BLaER1 treated with 17β-estradiol and CSF1 and Interleukin-3, amounts not matched to agents 10 nM and 100 nM (cell line): ENCODE data around the gene PRR12.

ENCODE experiments used
- H3K27ac ChIP-seq, 11 experiments: shearing (Covaris generic); formaldehyde crosslinking; 2 replicates each; pipeline ENCODE4 v1.8.1; 2022
- H3K27me3 ChIP-seq, 11 experiments: shearing (Covaris generic); formaldehyde crosslinking; 2 replicates each; pipeline ENCODE4 v1.8.1; 2022
- H3K36me3 ChIP-seq, 11 experiments: shearing (Covaris generic); formaldehyde crosslinking; 2 replicates each; pipeline ENCODE4 v1.8.1; 2022
- H3K4me1 ChIP-seq, 10 experiments: shearing (Covaris generic); formaldehyde crosslinking; 2 replicates each; pipeline ENCODE4 v1.8.1; 2022
- H3K4me2 ChIP-seq, 11 experiments: shearing (Covaris generic); formaldehyde crosslinking; 2 replicates each; pipeline ENCODE4 v1.8.1; 2022
- H3K4me3 ChIP-seq, 10 experiments: shearing (Covaris generic); formaldehyde crosslinking; 2 replicates each; pipeline ENCODE4 v1.8.1; 2022
- H3K9ac ChIP-seq, 11 experiments: shearing (Covaris generic); formaldehyde crosslinking; 2 replicates each; pipeline ENCODE4 v1.8.1; 2022
- H3K9me3 ChIP-seq, 11 experiments: shearing (Covaris generic); formaldehyde crosslinking; replicated peaks in 1 of 11; 2 replicates each; pipeline ENCODE4 v1.8.1; 2022
- H4K20me1 ChIP-seq, 11 experiments: shearing (Covaris generic); formaldehyde crosslinking; 2 replicates each; pipeline ENCODE4 v1.8.1; 2022
- Cebpa-rat ChIP-seq, 11 experiments: shearing (Covaris generic); IDR thresholded peaks; 2 replicates each; pipeline ENCODE4 v1.8.1; 2022

The PRR12 gene

GRCh38 chr19:49590971-49591730 lies at the start of gene PRR12:
Gene PRR12, plus strand, starts transcription at chr19:49591182. Its CDS starts 473 bp downstream, at chr19:49591655.
- Histone ChIP-seq H3K4me1 (peaks cover 8 to 29% (median 12%) of the 10 kb centered on the region in 10 experiments; a peak in 19 of 20 replicates), H4K20me1 (peaks cover 19 to 43% (median 29%) of the 10 kb centered on the region in 11 experiments; a peak in 21 of 22 replicates), H3K36me3 (peaks cover 18 to 24% (median 21%) of the 10 kb centered on the region in 11 experiments), H3K4me3 (peak within 1 kb of the TSS; percentile 80 to 95 (median 90)), H3K27ac (peak within 1 kb of the TSS; percentile 74 to 100 (median 97)), H3K4me2 (peak within 1 kb of the TSS; percentile 98 to 100 (median 99)), H3K27me3 (no peaks in the 10 kb centered on the region), H3K9me3 (no peaks in the 10 kb centered on the region), H3K9ac (peak within 1 kb of the TSS; percentile 86 to 98 (median 92))
- no peak for TF ChIP-seq Cebpa-rat (IDR thresholded peaks at IDR 0.05)

- peaks cover 0 to 63% (median 0%) of the 10 kb centered on the region in 11 experiments; a peak in 10 of 22 replicates for H3K36me3 ChIP-seq
- H3K9me3 ChIP-seq: no peaks in the 10 kb centered on the region
- H4K20me1 ChIP-seq: peaks cover 0 to 8% (median 0%) of the 10 kb centered on the region in 11 experiments; a peak in 1 of 22 replicates
- no peak overlapping the region for H3K27ac ChIP-seq
- peaks cover 27 to 47% (median 39%) of the 10 kb centered on the region in 10 experiments for H3K4me1 ChIP-seq
- H3K9ac ChIP-seq: no peak overlapping the region
- peaks cover 0 to 4% (median 0%) of the 10 kb centered on the region in 11 experiments; a peak in 2 of 22 replicates for H3K27me3 ChIP-seq
- no peak overlapping the region for H3K4me3 ChIP-seq
- no peak overlapping the region for H3K4me2 ChIP-seq
- TF ChIP-seq Cebpa-rat (IDR thresholded peaks at IDR 0.05): no peak
Observed at GRCh38 chr19:49541914-49542313, 49.1 kb upstream of the PRR12 start.

GRCh38 chr19:49542446-49542845 lies 48.5 kb upstream of the PRR12 start:
- Histone ChIP-seq H3K9me3 (no peaks in the 10 kb centered on the region), H3K4me2 (peak overlapping the region in 1 of 11 experiments; percentile 14; a peak in 1 of 22 replicates), H3K27me3 (no peaks in the 10 kb centered on the region), H3K9ac (0 out of 22 replicates have a peak overlapping the region, but pooled peaks of 1 of the 11 experiments have one; percentile 37), H3K27ac (no peak overlapping the region), H3K36me3 (peaks cover 0 to 58% (median 0%) of the 10 kb centered on the region in 11 experiments; a peak in 10 of 22 replicates), H3K4me1 (peaks cover 22 to 43% (median 36%) of the 10 kb centered on the region in 10 experiments), H4K20me1 (peaks cover 0 to 8% (median 0%) of the 10 kb centered on the region in 11 experiments; a peak in 1 of 22 replicates), H3K4me3 (no peak overlapping the region)
- TF ChIP-seq Cebpa-rat (IDR thresholded peaks at IDR 0.05): no peak

GRCh38 chr19:49543032-49543431 lies 48.0 kb upstream of the PRR12 start:
- no peaks in the 10 kb centered on the region for H3K9me3 ChIP-seq
- H3K27ac ChIP-seq: no peak overlapping the region
- H3K36me3 ChIP-seq: peaks cover 0 to 58% (median 0%) of the 10 kb centered on the region in 11 experiments; a peak in 10 of 22 replicates
- TF ChIP-seq Cebpa-rat (IDR thresholded peaks at IDR 0.05): no peak
- peaks cover 0 to 8% (median 0%) of the 10 kb centered on the region in 11 experiments; a peak in 1 of 22 replicates for H4K20me1 ChIP-seq
- peak overlapping the region in 3 of 11 experiments; percentile 11 to 37 (median 37); a peak in 2 of 22 replicates for H3K9ac ChIP-seq
- H3K4me3 ChIP-seq: no peak overlapping the region
- H3K4me2 ChIP-seq: peak overlapping the region in 1 of 11 experiments; percentile 14; a peak in 1 of 22 replicates
- peaks cover 16 to 38% (median 30%) of the 10 kb centered on the region in 10 experiments for H3K4me1 ChIP-seq
- no peaks in the 10 kb centered on the region for H3K27me3 ChIP-seq

- Histone ChIP-seq H3K27ac (no peak overlapping the region; a peak in 1 of 22 replicates), H3K27me3 (no peaks in the 10 kb centered on the region), H3K4me3 (no peak overlapping the region), H3K36me3 (peaks cover 0 to 57% (median 0%) of the 10 kb centered on the region in 11 experiments; a peak in 10 of 22 replicates), H3K4me2 (peak overlapping the region in 4 of 11 experiments; percentile 0 to 39 (median 24); a peak in 3 of 22 replicates), H3K4me1 (peaks cover 8 to 27% (median 20%) of the 10 kb centered on the region in 10 experiments; a peak in 17 of 20 replicates), H3K9ac (peak overlapping the region in 6 of 11 experiments; percentile 17 to 37 (median 25); a peak in 4 of 22 replicates), H4K20me1 (peaks cover 0 to 8% (median 0%) of the 10 kb centered on the region in 11 experiments; a peak in 1 of 22 replicates), H3K9me3 (no peaks in the 10 kb centered on the region)
- TF ChIP-seq Cebpa-rat (IDR thresholded peaks at IDR 0.05): no peak
Observed at GRCh38 chr19:49544154-49544553, 46.8 kb upstream of the PRR12 start.

- H3K9me3 ChIP-seq: no peaks in the 10 kb centered on the region
- peak overlapping the region in 2 of 11 experiments; percentile 4 to 38; a peak in 1 of 22 replicates for H3K4me2 ChIP-seq
- H3K4me1 ChIP-seq: peaks cover 8 to 30% (median 16%) of the 10 kb centered on the region in 10 experiments; a peak in 15 of 20 replicates
- peaks cover under 1 to 56% (median 16%) of the 10 kb centered on the region in 11 experiments; a peak in 17 of 22 replicates for H3K36me3 ChIP-seq
- H4K20me1 ChIP-seq: peaks cover 0 to 8% (median 0%) of the 10 kb centered on the region in 11 experiments; a peak in 1 of 22 replicates
- H3K4me3 ChIP-seq: no peak overlapping the region
- no peak for TF ChIP-seq Cebpa-rat (IDR thresholded peaks at IDR 0.05)
- H3K27ac ChIP-seq: peak overlapping the region in 2 of 11 experiments; percentile 20 to 28; a peak in 1 of 22 replicates
- H3K9ac ChIP-seq: no peak overlapping the region; a peak in 2 of 22 replicates
- no peaks in the 10 kb centered on the region for H3K27me3 ChIP-seq
Observed at GRCh38 chr19:49546825-49547565, 44.0 kb upstream of the PRR12 start.

- H4K20me1 ChIP-seq: peaks cover 0 to 17% (median 0%) of the 10 kb centered on the region in 11 experiments; a peak in 2 of 22 replicates
- no peaks in the 10 kb centered on the region for H3K27me3 ChIP-seq
- no peak overlapping the region for H3K4me3 ChIP-seq
- peak overlapping the region in 4 of 11 experiments; percentile 5 to 13 (median 10); a peak in 1 of 22 replicates for H3K9ac ChIP-seq
- no peaks in the 10 kb centered on the region for H3K9me3 ChIP-seq
- H3K36me3 ChIP-seq: peaks cover 8 to 46% (median 25%) of the 10 kb centered on the region in 11 experiments; a peak in 20 of 22 replicates
- 0 out of 22 replicates have a peak overlapping the region, but pooled peaks of 1 of the 11 experiments have one; percentile 16 for H3K27ac ChIP-seq
- H3K4me1 ChIP-seq: peaks cover 16 to 43% (median 28%) of the 10 kb centered on the region in 10 experiments
- no peak overlapping the region for H3K4me2 ChIP-seq
- no peak for TF ChIP-seq Cebpa-rat (IDR thresholded peaks at IDR 0.05)
Observed at GRCh38 chr19:49549045-49549444, 41.9 kb upstream of the PRR12 start.

GRCh38 chr19:49551531-49551930 lies 39.5 kb upstream of the PRR12 start:
- 0 out of 22 replicates have a peak overlapping the region, but pooled peaks of 1 of the 11 experiments have one; percentile 69 for H3K4me2 ChIP-seq
- H4K20me1 ChIP-seq: peaks cover 0 to 29% (median 3%) of the 10 kb centered on the region in 11 experiments; a peak in 4 of 22 replicates
- H3K27me3 ChIP-seq: no peaks in the 10 kb centered on the region
- H3K4me1 ChIP-seq: peaks cover 26 to 59% (median 39%) of the 10 kb centered on the region in 10 experiments
- no peak overlapping the region for H3K4me3 ChIP-seq
- H3K36me3 ChIP-seq: peaks cover 26 to 68% (median 42%) of the 10 kb centered on the region in 11 experiments
- H3K9me3 ChIP-seq: no peaks in the 10 kb centered on the region
- no peak overlapping the region for H3K27ac ChIP-seq
- H3K9ac ChIP-seq: 0 out of 22 replicates have a peak overlapping the region, but pooled peaks of 1 of the 11 experiments have one; percentile 18
- no peak for TF ChIP-seq Cebpa-rat (IDR thresholded peaks at IDR 0.05)
